ENCODE measurements around the gene EXOC7.

GRCh38 chr17:76119409-76120371 is 16.1 kb upstream of the EXOC7 start:
- no peak for TF ChIP-seq CTCF (IDR thresholded peaks at IDR 0.05)
- no peak for TF ChIP-seq ZFX (IDR thresholded peaks at IDR 0.05; ENCODE audit: borderline replicate concordance)

Measured in 22Rv1 (cell line).